Retinal pigment epithelial cell (primary cell): Measurements from ENCODE around the gene CYTL1.

Experiments
- DNase-seq: peaks from one replicate; pipeline ENCODE4 v3.0.0-alpha.2; 2010; ENCODE audit warnings: low read depth
- H3K4me3 ChIP-seq: 2 replicates; pipeline ENCODE4 v1.5.1; 2011; ENCODE audit warnings: mild to moderate bottlenecking, low read length, control low read depth, moderate library complexity
- TF ChIP-seq, protein P1 (sequence below): conservative IDR thresholded peaks from 2 replicates; pipeline ENCODE4 v1.5.1; 2011; ENCODE audit warnings: low read depth, low read length, control low read depth, inconsistent platforms

The CYTL1 gene

DNA sequence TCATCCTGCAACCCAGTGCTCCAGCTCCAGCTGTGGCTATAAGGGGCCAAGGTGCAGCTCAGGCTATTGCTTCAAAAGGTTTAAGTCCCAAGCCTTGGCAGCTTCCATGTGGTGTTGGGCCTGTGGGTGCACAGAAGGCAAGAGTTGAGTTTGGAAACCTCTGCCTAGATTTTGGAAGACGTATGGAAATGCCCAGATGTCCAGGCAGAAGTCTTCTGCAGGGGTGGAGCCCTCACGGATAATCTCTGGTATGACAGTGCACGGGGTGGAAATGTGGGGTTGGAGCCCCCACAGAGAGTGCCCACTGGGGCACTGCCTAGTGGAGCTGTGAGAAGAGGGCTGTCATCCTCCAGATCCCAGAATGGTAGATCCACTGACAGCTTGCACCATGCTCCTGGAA lies 44.5 kb downstream of the CYTL1 start:
- no peak overlapping the region for H3K4me3 ChIP-seq
- TF ChIP-seq, protein P1, sequence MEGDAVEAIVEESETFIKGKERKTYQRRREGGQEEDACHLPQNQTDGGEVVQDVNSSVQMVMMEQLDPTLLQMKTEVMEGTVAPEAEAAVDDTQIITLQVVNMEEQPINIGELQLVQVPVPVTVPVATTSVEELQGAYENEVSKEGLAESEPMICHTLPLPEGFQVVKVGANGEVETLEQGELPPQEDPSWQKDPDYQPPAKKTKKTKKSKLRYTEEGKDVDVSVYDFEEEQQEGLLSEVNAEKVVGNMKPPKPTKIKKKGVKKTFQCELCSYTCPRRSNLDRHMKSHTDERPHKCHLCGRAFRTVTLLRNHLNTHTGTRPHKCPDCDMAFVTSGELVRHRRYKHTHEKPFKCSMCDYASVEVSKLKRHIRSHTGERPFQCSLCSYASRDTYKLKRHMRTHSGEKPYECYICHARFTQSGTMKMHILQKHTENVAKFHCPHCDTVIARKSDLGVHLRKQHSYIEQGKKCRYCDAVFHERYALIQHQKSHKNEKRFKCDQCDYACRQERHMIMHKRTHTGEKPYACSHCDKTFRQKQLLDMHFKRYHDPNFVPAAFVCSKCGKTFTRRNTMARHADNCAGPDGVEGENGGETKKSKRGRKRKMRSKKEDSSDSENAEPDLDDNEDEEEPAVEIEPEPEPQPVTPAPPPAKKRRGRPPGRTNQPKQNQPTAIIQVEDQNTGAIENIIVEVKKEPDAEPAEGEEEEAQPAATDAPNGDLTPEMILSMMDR: no peak
- DNase-seq: no peak

DNA sequence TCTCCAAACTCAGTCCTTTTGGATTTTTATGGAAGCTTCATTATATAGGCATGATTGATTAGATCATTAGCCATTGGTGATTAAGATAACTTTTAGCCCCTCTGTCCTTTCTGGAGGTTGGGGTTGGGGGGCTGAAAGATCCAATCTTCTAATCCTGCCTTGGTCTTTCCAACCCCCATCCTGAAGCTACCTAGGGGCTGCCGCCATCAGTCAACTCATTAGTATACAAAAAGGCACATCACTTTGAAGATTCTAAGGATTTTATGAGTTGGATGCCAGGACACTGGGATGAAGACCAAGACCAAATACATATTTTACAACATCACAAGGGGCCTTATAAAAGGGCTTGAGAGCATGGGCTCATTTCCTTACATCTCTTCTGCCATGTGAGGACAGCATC lies 47.5 kb downstream of the CYTL1 start:
- no peak overlapping the region for H3K4me3 ChIP-seq
- DNase-seq: no peak
- TF ChIP-seq, protein P1: no peak

DNA sequence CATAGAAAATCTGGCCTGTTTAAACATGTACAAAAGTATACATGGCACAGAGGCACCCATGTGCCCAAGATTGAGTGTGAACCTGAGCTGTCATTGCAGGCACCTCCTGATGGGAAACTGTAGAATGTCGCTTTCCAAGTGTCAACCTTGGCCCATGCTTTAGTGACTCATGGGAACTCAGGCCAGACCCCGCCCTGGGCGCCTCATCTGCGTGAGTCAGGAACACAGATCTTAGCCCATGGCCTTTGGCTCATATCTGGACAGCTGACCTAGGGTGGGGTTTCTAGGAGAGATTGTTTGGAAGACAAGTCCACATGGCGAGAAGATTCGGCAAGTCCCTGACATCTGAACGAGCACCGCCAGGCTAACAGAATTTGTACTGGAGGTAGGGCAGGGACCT lies 50.0 kb downstream of the CYTL1 start:
- DNase-seq: no peak
- TF ChIP-seq, protein P1: no peak
- no peak overlapping the region for H3K4me3 ChIP-seq

DNA sequence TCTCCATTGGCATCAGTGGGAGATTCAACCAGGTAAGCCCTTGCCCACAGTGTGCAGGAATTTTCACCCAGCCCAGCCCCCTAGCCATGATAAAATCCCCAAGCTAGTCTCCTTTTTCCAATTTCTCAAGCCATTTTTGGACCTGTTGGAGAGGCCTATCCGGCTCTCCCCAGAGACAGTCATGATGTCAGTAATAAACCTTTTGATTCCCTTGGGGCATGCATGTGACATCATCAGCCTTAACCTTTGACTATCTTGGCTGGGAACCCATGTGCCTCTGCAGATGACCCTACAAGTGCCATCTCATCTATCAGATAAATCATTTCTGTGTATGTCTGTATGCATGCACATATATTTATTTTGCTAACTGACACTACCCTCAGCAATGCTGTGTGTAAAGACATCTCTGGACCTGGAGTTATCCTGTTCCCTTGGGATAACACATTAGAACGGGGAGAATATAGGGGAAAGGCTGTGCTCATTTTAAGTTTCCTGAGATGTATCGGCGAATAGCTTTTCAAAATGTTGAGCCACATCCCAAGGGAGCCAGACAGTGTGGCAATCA lies 51.0 kb downstream of the CYTL1 start:
- no peak for DNase-seq
- TF ChIP-seq, protein P1: no peak
- no peak overlapping the region for H3K4me3 ChIP-seq
